RPMI8226 (cell line): ENCODE results near the gene NAA15.
"Not testable (repeated sequence)": the region's sequence is repeated elsewhere in the genome, so short reads cannot be mapped to it uniquely, and the experiment has no call there.

Experiments used
- DNase-seq: peaks from one replicate; pipeline ENCODE4 v3.0.0-alpha.2; 2015

Gene NAA15

DNA sequence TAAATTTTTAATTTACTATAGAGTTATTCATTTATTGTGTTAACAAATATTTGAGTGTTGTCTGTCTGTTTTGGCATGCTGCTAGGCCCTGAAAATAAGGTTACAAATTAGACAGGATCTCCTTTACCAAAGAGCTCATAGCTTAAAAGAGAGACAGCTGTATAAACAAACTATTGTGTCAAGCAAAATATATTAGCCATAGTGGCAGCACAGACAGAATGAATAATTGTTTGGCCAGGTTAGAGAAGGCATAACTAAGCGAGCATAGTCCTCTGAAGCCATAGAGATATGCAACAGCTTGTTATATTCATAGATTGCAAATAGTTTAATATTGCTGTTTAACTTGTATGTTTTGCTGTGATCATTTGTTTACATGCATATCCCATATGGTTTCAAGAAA is 67.7 kb downstream of the NAA15 start:
- no peak for DNase-seq

DNA sequence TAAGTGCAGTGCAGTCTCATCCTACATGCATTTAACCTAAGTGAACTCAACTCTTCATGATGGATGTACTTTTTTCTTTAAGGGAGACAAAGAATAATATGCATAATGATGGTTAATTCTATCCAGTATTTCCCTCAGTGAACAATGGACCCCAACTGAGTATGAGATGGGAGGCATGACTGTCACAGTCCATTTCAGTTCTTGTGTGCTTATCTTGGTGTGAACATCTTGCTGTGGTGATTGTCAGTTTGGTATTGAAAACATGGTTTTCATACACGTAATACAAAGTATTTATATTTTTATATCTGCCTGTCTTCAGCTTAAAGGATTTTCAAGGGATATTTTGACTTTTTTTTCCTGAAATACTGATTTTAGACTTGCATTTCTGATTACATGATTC is 72.9 kb downstream of the NAA15 start:
- DNase-seq, result no peak

DNA sequence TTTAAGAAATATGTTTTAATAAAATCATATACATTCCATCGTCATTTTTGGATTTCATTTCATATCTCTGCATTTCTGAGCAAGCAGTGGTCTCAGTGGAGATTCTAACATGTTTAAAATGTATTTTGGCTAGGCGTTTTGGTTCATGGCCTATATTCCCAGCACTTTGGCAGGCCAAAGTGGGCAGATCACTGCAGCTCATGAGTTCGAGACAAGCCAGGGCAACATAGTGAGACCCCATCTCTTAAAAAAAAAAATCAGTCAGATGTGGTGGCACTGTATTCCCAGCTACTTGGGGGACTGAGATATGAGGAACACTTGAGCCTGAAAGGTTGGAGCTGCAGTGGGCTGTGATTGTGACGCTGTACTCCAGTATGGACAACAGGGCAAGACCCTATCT is 85.1 kb downstream of the NAA15 start:
- DNase-seq, result no peak

DNA sequence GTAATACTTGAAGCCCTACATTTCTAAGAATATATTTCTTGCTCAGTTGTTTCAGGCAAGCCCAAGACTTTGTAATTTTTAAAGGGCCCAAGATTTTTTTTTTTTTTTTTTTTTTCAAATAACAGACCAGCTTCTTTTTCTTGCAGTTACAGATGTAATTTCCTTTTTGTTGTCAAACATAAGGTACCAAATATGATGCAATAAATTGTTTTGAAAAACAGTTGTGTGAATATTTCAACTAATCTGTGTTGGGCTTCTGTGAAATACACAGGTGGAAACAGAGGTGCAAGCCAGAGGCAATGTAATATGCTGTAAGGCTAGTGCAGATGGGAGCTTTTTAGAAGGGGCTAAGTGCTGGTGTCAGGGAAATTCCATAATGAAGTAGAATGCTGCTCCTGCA is 87.8 kb downstream of the NAA15 start:
- no peak for DNase-seq

DNA sequence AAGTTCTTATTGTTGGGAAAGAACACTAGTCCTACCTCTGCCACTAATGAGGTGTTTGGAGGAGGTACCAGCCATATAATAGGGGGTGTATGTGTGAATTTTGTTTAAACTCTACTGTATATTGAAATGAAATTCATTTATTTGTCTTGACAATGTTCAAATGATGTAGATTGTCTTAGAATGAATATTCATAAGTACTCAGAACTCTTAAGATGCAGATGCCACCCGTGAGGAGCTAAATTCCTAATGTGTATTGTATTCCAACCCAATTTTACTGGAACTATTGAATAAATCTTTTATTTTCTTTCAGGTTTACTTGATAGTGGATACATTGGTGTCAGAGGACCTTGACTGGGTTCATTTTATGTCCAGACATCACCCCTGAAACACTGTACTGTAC is 88.7 kb downstream of the NAA15 start:
- DNase-seq, result no peak

DNA sequence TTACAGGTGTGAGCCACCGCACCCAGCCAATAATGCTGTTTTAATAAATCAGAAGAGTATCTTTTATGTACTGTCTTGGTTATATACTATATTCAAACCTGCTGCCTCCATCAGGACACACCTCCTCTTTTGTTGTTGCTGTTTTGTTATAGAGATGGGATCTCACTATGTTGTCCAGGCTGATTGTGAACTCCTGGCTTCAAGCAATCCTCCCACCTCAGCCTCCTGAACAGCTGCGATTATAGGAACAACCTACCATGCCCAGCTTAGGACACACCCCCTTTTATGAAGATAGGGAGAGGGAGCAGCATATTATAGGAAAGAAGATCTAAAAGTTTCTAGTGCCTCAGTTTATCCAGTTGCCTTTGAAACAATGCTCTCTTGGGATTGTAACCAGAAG is 90.4 kb downstream of the NAA15 start:
- DNase-seq, result no peak

DNA sequence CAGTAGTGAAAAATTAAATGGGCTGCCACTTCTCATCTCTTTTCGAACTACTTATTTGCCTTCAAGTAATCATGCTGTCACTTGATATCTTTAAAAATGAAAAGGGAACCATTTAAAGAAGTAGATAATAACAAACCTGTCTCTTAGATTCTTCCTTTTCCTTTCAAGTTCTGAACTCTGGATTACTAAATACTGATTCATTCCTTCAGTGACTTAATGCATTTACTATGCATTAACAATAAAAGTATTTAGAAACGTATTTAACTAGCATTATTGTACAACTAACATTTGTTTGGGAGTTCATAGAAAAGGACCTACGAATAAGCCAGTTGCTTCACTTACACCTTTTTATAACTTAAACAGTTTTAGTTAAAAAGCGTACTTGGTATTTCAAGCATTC is 91.5 kb downstream of the NAA15 start:
- no peak for DNase-seq

DNA sequence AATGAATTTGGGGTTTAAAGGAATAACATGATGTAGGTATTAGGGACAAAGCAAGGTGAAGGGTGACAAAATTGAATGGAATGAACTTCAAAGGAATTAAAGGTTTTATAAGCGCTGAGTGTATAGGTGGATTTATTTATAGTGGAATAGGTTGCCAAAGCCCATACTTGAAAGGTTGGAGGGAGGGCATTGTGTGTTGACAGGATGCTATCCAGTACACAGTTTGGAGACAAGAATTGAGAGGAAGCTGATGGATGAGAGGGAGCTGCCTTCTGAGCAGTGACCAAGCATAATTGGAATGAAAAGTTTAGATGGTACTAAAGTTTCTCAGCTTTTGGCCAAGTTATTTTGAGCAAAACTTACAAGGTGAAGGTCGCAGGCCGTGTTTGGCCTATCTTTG is 100.1 kb downstream of the NAA15 start:
- no peak for DNase-seq

DNA sequence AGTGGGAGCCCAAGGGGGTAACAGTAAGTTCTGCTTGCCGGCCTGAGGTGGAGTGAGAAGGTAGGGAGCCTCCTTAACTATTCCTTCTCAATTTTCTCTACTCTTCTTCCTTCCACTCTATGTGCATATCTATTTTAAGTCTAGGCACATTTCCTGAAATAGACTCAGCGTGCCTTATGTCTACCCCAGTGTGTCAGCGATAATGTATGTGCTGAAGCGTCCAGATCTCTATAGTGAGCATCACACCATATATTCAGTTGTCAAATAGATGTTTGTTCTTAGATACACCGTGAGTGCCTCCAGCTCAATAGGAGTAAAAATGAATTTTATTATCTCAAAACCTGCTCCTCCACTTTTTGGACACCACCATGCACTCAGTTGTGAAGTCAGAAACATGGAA is 101.1 kb downstream of the NAA15 start:
- no peak for DNase-seq

DNA sequence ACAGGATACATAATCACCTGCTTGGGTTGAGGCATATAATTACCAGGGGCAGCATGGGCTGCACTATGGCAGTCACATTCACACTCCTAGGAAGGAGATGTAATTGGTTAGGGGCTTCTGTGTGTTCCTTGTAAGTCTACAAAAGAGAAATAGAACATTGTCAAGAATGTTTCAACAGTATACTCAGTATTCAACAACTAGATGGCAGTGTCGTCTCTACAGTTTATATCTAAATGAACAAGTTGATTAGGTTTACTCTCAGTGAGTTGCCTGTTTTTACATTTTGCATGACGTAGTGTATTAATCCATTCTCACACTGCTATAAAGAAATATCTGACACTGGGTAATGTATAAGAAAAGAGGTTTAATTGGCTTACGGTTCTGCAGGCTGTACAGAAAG is 102.2 kb downstream of the NAA15 start:
- DNase-seq, result no peak

DNA sequence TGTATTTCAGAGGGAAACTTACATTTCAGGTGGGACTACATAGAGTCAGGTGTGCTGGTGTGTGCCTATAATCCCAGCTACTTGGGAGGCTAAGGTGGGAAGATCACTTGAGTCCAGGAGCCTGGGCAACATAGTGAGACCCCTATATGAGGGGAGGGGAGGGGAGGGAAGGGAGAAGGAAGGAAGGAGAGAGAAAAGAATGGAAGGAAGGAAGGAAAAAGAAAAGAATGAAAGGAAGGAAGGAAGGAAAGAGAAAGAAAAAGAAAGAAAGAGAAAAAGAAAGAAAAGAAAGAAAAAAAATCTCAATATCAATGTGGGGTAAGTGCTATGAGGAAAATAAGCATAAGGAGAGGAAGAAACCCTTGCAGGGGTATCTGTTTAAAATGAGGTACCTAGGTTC is 109.0 kb downstream of the NAA15 start:
- no peak for DNase-seq

DNA sequence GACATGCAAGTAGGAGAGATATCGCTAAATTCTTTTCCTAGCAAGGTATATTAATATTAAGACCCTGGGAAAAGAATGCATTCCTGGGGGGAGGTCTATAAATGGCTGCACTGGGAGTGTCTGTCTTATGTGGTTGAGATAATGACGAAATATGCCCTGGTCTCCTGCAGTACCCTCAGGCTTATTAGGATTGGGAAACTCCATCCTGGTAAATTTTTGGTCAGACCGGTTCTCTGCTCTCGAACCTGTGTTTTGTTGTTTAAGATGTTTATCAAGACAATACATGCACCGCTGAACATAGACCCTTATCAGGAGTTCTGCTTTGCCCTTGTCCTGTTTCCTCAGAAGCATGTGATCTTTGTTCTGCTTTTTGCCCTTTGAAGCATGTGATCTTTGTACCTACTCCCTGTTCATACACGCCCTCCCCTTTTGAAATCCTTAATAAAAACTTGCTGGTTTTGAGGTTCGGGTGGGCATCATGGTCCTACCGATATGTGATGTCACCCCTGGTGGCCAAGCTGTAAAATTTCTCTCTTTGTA is 113.4 kb downstream of the NAA15 start:
- not testable (repeated sequence) for DNase-seq

DNA sequence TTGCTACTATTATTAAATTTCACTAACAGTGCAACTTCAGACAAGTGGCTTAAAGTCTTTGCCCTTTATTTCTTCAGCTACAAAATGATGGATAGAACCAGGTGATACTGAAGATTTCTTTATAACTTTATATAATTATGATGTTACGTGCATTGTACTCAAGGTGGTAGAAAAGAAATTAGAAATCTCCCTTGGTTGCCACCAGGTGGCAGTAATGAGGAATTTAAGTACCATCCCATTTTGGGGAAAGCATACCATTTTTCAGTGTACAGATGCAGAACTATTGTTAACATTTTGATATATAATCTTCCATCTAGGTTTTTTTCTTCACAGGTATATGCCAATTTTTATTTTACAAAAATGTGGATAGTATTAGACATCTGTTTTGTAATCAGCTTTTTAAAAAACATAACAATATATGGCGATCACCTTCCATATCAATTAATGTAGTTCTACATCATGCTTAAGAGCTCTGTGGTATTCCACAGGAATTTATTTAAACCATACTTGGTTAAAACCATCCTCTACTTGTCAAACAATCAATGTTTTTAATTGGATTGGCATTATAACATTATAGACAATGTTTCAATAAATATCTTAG is 114.9 kb downstream of the NAA15 start:
- DNase-seq, result peak; percentile 25

DNA sequence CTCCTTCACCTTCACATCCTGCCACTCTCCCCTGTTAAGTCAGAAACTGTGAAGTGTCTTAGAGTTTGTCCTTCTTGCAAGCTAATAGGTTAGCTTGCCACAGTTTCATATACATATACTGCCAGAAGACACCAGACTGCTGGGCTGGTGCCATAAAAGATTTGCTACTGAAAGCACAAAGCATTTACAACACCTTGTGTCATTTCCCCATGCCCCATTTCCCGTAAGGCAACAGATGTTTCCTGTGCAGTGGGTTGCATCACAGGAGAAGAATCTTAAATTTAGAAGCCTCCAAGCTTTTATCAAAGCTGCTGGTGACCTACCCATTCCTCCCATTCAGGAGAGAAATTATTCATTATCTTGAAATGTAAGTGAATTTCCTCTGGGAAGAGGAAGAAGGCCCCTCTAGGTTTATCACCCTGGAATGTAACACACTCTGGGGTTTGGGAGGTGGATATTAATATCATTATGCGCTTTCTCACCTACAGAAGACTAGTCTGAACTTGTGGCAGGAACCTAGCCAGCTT is 118.1 kb downstream of the NAA15 start:
- DNase-seq, result peak; percentile 84

DNA sequence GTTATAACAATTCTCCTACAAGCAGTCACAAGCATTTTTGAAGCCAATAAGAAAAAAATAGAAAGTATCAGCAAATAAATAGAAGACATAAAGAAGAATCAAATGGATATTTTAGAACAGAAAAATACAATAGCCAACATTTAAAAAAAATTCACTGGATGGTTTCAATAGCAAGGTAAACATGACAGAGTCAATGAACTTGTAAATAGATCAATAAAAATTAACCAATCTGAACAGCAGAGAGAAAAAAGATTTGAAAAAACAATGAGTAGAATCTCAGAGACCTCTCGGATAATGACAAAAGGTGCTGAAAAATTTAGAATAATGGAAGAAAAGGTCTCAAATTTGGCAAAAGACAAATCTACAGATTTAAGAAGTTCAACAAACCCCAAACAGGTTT is 119.3 kb downstream of the NAA15 start:
- DNase-seq, result no peak

DNA sequence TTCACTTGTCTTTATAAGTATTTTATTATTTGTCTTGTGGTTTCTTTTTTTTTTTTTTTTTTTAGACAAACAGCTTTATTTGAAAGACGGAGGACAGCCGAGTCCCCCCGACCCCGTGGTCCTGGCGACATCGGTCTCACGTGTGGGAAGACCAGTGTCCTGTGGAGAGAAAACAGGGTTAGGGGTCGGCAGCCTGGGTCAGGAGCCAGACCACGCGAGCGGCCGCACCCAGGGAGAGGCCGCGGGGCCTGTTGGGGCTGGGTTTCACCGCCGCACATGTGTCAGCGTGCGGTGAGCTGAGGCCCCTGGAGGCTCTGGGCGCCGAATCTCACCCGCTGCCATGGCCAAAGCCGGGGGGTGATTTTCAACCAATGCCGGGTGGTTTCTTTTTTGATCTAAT is 134.8 kb downstream of the NAA15 start:
- DNase-seq, result no peak

DNA sequence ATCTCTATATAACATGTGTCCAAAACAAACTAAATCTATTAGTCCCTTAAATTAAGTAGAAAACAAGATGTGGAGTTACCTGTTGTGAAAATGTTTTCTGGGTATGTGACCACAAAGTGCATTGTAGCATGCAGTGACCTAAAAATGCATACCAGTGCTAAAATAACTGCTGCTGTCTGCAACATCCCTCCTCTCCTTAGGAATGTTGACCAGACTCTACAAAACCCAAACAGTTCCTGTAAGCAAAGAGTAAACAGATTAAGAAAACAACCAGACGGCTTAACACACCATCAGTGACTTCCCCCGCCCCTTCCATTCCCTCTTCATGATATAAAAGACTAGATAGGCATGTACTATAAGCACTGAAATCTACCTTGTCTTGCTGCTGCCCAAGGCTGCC is 136.8 kb downstream of the NAA15 start:
- DNase-seq, result no peak

DNA sequence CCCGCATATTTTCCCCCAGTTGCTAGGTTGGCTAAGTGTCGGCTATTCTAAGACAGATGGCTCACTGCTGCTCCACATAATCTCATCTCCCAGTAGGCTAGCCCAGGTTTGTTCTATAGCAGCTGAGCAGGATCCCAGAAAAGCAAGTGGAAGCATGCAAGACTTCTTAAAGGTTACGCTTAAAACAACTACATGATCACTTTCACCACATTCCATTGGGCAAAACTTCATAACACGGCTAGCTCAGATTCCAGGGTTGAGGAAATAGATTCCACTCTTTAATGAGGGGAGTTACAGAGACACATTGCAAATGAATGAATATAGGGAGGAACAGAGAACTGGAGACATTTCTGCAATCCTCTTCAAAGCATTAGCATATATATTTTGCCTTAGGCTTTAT is 139.7 kb downstream of the NAA15 start:
- DNase-seq, result no peak

DNA sequence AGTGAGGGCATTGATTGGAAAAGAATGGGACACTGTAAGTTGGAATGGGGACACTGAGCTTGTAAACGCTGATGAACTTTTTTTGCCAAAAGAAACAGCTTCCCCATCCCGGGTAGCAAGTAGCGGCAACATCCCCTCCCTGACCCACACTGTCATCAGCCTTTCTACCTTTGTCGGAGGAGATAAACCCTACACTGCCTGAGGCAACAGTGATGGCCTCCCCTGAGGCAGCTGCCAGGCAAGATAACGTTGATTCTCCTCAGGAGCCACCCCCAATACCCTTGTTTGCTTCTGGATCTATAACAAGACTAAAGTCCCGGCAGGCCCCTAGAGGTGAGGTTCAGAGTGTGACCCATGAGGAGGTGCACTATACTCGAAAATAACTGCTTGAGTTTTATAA is 142.4 kb downstream of the NAA15 start:
- no peak for DNase-seq

DNA sequence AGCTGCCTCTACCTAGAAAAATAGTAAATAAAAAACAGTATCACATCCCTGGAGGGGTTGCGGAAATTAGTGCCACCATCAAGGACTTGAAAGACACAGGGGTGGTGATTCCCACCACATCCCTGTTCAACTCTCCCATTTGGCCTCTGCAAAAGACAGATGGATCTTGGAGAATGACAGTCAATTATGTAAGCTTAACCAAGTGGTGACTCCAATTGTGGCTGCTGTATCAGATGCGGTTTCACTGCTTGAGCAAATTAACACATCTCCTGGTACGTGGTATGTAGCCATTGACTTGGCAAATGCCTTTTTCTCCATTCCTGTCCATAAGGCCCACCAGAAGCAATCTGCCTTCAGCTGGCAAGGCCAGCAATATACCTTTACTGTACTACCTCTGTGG is 143.6 kb downstream of the NAA15 start:
- not testable (repeated sequence) for DNase-seq

DNA sequence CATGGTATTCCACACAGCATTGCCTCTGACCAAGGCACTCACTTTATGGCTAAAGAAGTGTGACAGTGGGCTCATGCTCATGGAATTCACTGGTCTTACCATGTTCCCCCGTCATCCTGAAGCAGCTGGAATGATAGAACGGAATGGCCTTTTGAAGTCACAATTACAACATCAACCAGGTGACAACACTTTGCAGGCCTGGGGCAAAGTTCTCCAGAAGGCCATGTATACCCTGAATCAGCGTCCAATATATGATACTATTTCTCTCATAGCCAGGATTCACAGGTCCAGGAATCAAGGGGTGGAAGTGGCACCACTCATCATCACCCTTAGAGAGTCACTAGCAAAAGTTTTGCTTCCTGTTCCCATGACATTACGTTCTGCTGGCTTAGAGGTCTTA is 145.8 kb downstream of the NAA15 start:
- not testable (repeated sequence) for DNase-seq

DNA sequence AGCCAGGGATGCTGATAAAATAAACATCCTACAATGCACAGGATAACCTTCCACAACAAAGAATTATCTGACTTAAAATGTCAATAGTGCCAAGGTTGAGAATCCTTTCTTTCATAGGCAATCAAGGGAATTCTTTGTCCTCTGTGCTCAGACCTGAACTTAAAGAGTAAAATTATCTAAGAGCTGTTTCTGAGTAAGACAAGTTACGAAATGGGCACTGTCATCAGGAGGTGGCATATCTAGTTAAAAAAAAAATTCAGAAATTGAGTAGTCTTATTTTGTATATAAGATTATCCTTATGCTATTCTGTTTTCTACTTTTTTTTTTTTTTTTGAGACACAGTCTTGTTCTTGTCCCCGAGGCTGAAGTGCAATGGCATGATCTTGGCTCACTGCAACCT is 149.3 kb downstream of the NAA15 start:
- no peak for DNase-seq

DNA sequence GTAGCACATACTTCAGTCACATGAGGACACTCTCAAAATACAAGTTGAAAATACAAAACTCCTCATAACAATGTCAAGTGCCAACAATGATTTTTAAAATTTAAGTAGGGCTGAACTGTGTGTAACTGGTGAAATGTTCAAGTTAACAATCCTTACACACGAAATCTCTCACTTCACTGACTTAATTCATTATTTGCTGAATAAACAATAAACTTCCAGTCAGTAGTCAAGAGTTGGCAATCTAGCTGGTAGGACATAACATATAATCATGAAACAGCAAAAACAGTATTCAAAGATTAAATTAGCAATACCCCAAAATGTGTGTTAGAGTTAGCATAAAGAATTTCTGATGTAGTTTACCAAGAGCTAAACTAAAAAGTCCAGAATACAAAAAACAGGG is 150.7 kb downstream of the NAA15 start:
- DNase-seq, result no peak

DNA sequence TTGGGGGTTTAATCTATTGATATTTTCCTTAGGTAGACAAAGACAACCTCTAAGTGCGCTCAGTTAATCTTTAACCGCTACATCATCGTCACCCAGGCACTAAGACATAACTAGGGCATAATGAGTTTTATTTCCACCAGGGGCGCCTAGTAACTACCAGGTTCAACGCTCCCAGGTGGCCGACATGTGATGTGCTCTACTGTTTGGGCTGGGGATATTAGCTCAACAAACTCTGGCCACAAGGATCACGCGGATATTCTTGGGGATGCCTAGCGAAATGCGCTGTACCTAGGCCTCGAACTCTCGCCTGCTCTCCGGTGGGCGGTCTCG is 151.7 kb downstream of the NAA15 start:
- peak; percentile 81 for DNase-seq

DNA sequence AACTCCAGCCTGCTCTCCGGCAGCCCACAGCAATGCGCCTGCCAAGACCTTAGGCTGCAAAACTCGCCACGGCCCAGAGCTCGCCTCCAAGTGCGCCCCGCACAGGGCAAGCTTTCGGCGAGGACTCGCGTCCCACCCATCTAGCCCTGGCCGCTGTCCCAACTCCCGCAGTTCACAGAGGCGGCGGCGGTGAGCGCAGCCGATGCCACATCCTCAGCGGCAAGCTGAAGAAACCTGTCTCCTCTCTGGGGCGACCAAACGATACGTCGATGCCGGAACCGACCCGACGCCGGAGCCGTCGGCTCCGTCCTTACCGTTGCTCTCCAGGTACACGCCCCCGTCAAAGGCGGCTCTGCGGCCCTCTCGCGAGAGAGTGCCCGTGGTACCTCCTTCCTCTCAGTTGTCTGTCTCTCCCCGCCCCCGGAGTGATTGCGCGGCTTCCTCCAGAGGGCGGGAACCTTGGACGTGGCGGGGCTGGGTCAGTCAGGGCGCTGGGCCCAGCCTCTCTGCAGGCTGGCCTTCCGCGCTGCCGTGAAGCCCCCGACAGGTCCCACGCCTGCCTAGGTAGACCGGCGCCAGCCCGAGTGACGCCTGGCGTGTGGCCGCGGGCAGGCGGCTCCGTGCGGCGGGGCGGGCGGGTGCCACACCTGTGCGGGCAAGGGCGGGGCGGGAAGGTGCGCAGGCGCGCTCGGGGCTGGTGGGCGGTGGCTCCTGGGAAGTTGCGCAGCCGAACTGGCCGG is 152.2 kb downstream of the NAA15 start:
- DNase-seq, result peak; percentile 93
